H1 (cell line): ENCODE results near the gene GAS7. TPM values are rescaled to one million over a fixed set of nuclear protein-coding genes. Genes with fewer than 3 reads are reported as not detected.
"Not testable (repeated sequence)": the region's sequence is repeated elsewhere in the genome, so short reads cannot be mapped to it uniquely, and the experiment has no call there.

Experiments
- CTCF ChIA-PET: fragments of 300-600 bp; sonication (Branson Sonifier 250); formaldehyde crosslinking; loops from one replicate; lab custom pipeline; 2021; ENCODE audit not compliant: partially characterized antibody; lab: Charles Lee
- POLR2A ChIA-PET: fragments of 300-600 bp; sonication (Branson Sonifier 250); formaldehyde crosslinking; loops from one replicate; lab custom pipeline; 2021; ENCODE audit warnings: inconsistent platforms; ENCODE audit not compliant: partially characterized antibody; lab: Charles Lee
- DNase-seq, 2 experiments: peaks; one replicate each; pipeline versions ENCODE4 v3.0.0 to v3.0.0-alpha.2; 2010 to 2022; ENCODE audit warnings: low spot score in 2 of 2, low read depth in 1 of 2, mixed read lengths in 1 of 2
- FAIRE-seq: peaks from 2 replicates; lab custom pipeline; 2011; peaks lifted over from hg19 to GRCh38; lab: Jason Lieb, UNC
- H2AFZ ChIP-seq: 2 replicates; pipeline ENCODE4 v1.8.1; 2012; ENCODE audit warnings: low read length, inconsistent platforms
- H2AK5ac ChIP-seq: 2 replicates; pipeline ENCODE4 v1.6.1; 2013; ENCODE audit warnings: low read depth, low read length
- H2BK120ac ChIP-seq: replicated peaks from 2 replicates; pipeline ENCODE3; 2013; ENCODE audit warnings: low read depth, low read length, inconsistent platforms
- H2BK12ac ChIP-seq: 2 replicates; pipeline ENCODE4 v1.6.1; 2013; ENCODE audit warnings: low read depth, low read length
- H2BK15ac ChIP-seq: 2 replicates; pipeline ENCODE4 v1.6.1; 2013; ENCODE audit warnings: low read length
- H2BK20ac ChIP-seq: 2 replicates; pipeline ENCODE4 v1.6.1; 2013; ENCODE audit warnings: low read length
- H2BK5ac ChIP-seq: 2 replicates; pipeline ENCODE4 v1.6.1; 2013; ENCODE audit warnings: low read depth, low read length
- H3K14ac ChIP-seq: 2 replicates; pipeline ENCODE4 v1.6.1; 2013; ENCODE audit warnings: inconsistent platforms; ENCODE audit not compliant: insufficient read length
- H3K18ac ChIP-seq: 2 replicates; pipeline ENCODE4 v1.6.1; 2013; ENCODE audit warnings: low read length; ENCODE audit errors: extremely low read depth
- H3K23ac ChIP-seq: 2 replicates; pipeline ENCODE4 v1.6.1; 2013; ENCODE audit warnings: inconsistent platforms; ENCODE audit not compliant: insufficient read length
- H3K23me2 ChIP-seq: 2 replicates; pipeline ENCODE4 v1.6.1; 2013; ENCODE audit warnings: low read depth, low read length
- H3K27ac ChIP-seq: 2 replicates; pipeline ENCODE4 v1.6.1; 2011; ENCODE audit warnings: low read depth, low read length, inconsistent platforms
- H3K27me3 ChIP-seq, 4 experiments: replicated peaks in 1 of 4; 1 replicate in 1 of 4; 2 replicates in 3 of 4; pipeline versions ENCODE4 v1.6.1 to v1.8.1; 2011 to 2013; ENCODE audit warnings: low read length in 3 of 4, mild to moderate bottlenecking in 3 of 4, inconsistent platforms in 2 of 4, mixed read lengths in 2 of 4, moderate library complexity in 1 of 4; ENCODE audit not compliant: control insufficient read depth in 3 of 4, insufficient read depth in 3 of 4; ENCODE audit errors: extremely low read depth in 1 of 4
- H3K36me3 ChIP-seq, 4 experiments: 2 replicates each; pipeline versions ENCODE4 v1.6.1 to v1.8.1; 2011 to 2013; ENCODE audit warnings: mild to moderate bottlenecking in 4 of 4, low read length in 3 of 4, moderate library complexity in 2 of 4, control low read depth in 1 of 4, inconsistent platforms in 1 of 4; ENCODE audit not compliant: insufficient read depth in 4 of 4, control insufficient read depth in 2 of 4
- H3K4ac ChIP-seq: replicated peaks from 2 replicates; pipeline ENCODE3; 2013; ENCODE audit warnings: low read length, low read depth, mixed read lengths, inconsistent platforms; ENCODE audit not compliant: insufficient read length
- H3K4me1 ChIP-seq, 4 experiments: replicated peaks in 1 of 4; 1 replicate in 1 of 4; 2 replicates in 3 of 4; pipeline versions ENCODE4 v1.6.1 to v1.8.1; 2011 to 2013; ENCODE audit warnings: low read length in 3 of 4, inconsistent platforms in 2 of 4, mixed read lengths in 1 of 4; ENCODE audit not compliant: insufficient read depth in 4 of 4, control insufficient read depth in 3 of 4
- H3K4me2 ChIP-seq, 2 experiments: 2 replicates each; pipeline versions ENCODE4 v1.6.1 to v1.8.1; 2011 to 2013; ENCODE audit warnings: low read depth in 2 of 2, low read length in 2 of 2, control low read depth in 1 of 2, inconsistent platforms in 1 of 2, mild to moderate bottlenecking in 1 of 2; ENCODE audit not compliant: insufficient read depth in 1 of 2
- H3K4me3 ChIP-seq, 4 experiments: fragments of 200-600, 300-600 bp in 1 of 4; sonication (generic), shearing (Covaris generic), sonication (Bioruptor Twin) in 1 of 4; 2 replicates each; pipeline versions ENCODE4 v1.5.1 to v1.8.1; 2011 to 2016; ENCODE audit warnings: low read length in 4 of 4, low read depth in 3 of 4, control low read depth in 2 of 4, inconsistent platforms in 2 of 4, mild to moderate bottlenecking in 2 of 4, mixed read lengths in 1 of 4, moderate library complexity in 1 of 4; ENCODE audit not compliant: insufficient read depth in 2 of 4; ENCODE audit errors: extremely low read depth in 1 of 4
- H3K56ac ChIP-seq: replicated peaks from 2 replicates; pipeline ENCODE3; 2013; ENCODE audit warnings: low read depth, mild to moderate bottlenecking, mixed read lengths, low read length, inconsistent platforms; ENCODE audit not compliant: insufficient read length
- H3K79me1 ChIP-seq: 2 replicates; pipeline ENCODE4 v1.6.1; 2013; ENCODE audit warnings: low read depth, low read length, control low read depth
- H3K79me2 ChIP-seq, 2 experiments: 2 replicates each; pipeline versions ENCODE4 v1.6.1 to v1.8.1; 2012 to 2013; ENCODE audit warnings: low read length in 2 of 2, mild to moderate bottlenecking in 2 of 2, inconsistent platforms in 1 of 2; ENCODE audit not compliant: insufficient read depth in 2 of 2, control insufficient read depth in 1 of 2
- H3K9ac ChIP-seq, 4 experiments: replicated peaks in 1 of 4; 1 replicate in 1 of 4; 2 replicates in 3 of 4; pipeline versions ENCODE4 v1.6.1 to v1.8.1; 2011 to 2013; ENCODE audit warnings: low read depth in 3 of 4, low read length in 3 of 4, control low read depth in 2 of 4, mild to moderate bottlenecking in 2 of 4, moderate library complexity in 2 of 4, inconsistent platforms in 1 of 4; ENCODE audit errors: extremely low read depth in 1 of 4
- H3K9me3 ChIP-seq, 2 experiments: 2 replicates each; pipeline versions ENCODE4 v1.6.1 to v1.8.1; 2012 to 2013; ENCODE audit warnings: mild to moderate bottlenecking in 2 of 2, moderate library complexity in 2 of 2, control low read depth in 1 of 2, inconsistent platforms in 1 of 2, low read depth in 1 of 2, low read length in 1 of 2, mixed read lengths in 1 of 2; ENCODE audit not compliant: insufficient read depth in 2 of 2
- H4K20me1 ChIP-seq, 2 experiments: replicated peaks in 1 of 2; 2 replicates each; pipeline versions ENCODE3 to v1.8.1; 2011 to 2013; ENCODE audit warnings: inconsistent platforms in 2 of 2, low read length in 2 of 2, mild to moderate bottlenecking in 1 of 2; ENCODE audit not compliant: insufficient read depth in 2 of 2, control insufficient read depth in 1 of 2
- H4K5ac ChIP-seq: 2 replicates; pipeline ENCODE4 v1.6.1; 2013; ENCODE audit warnings: low read length, low read depth, mixed read lengths, inconsistent platforms; ENCODE audit not compliant: insufficient read length
- H4K8ac ChIP-seq: 2 replicates; pipeline ENCODE4 v1.8.0; 2013; ENCODE audit warnings: mild to moderate bottlenecking, moderate library complexity, low read length, inconsistent platforms; ENCODE audit not compliant: insufficient read depth; ENCODE audit errors: extremely low read depth
- H4K91ac ChIP-seq: replicated peaks from 2 replicates; pipeline ENCODE3; 2013; ENCODE audit warnings: low read length, mixed read lengths, inconsistent platforms; ENCODE audit not compliant: insufficient read length
- WGBS, 2 experiments: shearing (Covaris generic) in 1 of 2; methylation state at CpG; one replicate each; pipeline versions ENCODE4 v1.1.6 to v1.1.7; 2013 to 2015; ENCODE audit warnings: low lambda C conversion rate in 2 of 2, mixed read lengths in 2 of 2, inconsistent platforms in 1 of 2, low coverage in 1 of 2, missing lambda C conversion rate in 1 of 2; ENCODE audit not compliant: insufficient replicate concordance in 2 of 2, insufficient coverage in 1 of 2, insufficient read length in 1 of 2; ENCODE audit errors: extremely low coverage in 1 of 2, missing lambda C conversion rate in 1 of 2; 5-methylcytosine and 5-hydroxymethylcytosine counted together
- polyA plus RNA-seq, 7 experiments: library from polyadenylated mRNA; depleted of rRNA in 3 of 7; stranded (reverse) in 5 of 7; unstranded in 2 of 7; fragments of >200 nt in 5 of 7; fragments of 200-250 nt in 2 of 7; gene quantifications; 1 replicate in 5 of 7; 2 replicates in 1 of 7; 4 replicates in 1 of 7; pipeline versions ENCODE4 v1.2.1 to v1.2.3, GENCODE V29; 2011 to 2013; ENCODE audit warnings: missing spikeins in 2 of 7, mixed read lengths in 2 of 7
- total RNA-seq: library from RNA; stranded (reverse); fragmentation: NEBNext Ultra II Directional; extraction: Animal tissue kit (Norgen Biotek cat#: 25700); gene quantifications from 2 replicates; pipeline ENCODE4 v1.2.1, GENCODE V29; 2021

Gene GAS7
- total and polyA plus RNA-seq, 2 of the 8 experiments (the other 6 are each of a cell fraction or from before 2014, with no cell fraction given): 5.0 to 14.5 TPM

GRCh38 chr17:9921216-9921615 is 277.2 kb downstream of the GAS7 start:
- H3K4me2 ChIP-seq, H3K9ac ChIP-seq, H3K79me1 ChIP-seq, H3K9me3 ChIP-seq, H3K14ac ChIP-seq, H3K4ac ChIP-seq, H4K8ac ChIP-seq, H3K4me3 ChIP-seq, H2BK15ac ChIP-seq, H3K18ac ChIP-seq, H3K56ac ChIP-seq, H3K36me3 ChIP-seq, H4K91ac ChIP-seq, H2BK12ac ChIP-seq, H3K27ac ChIP-seq, H2BK20ac ChIP-seq, H2AFZ ChIP-seq, H2BK120ac ChIP-seq, H2AK5ac ChIP-seq, DNase-seq, FAIRE-seq, H4K20me1 ChIP-seq, H3K23me2 ChIP-seq, H3K23ac ChIP-seq, H3K79me2 ChIP-seq, H2BK5ac ChIP-seq, H3K27me3 ChIP-seq, POLR2A ChIA-PET, H3K4me1 ChIP-seq, H4K5ac ChIP-seq: not testable (repeated sequence)
- CTCF ChIA-PET: interaction anchor here (0.7 to 6.0 kb wide), 7 partner anchors 8 to 677 kb away, joined by 3 to 49 read pairs (median 3); partner anchors contain the start of gene RCVRN
- 74% methylated on average over 10 of the region's 13 CpGs; no CpG with 5 or more reads in 1 of the 2 experiments for WGBS, 2 experiments
